Frontal cortex (tissue), 4 donors: ENCODE data around the gene SYT8. TPM values are rescaled to one million over a fixed set of nuclear protein-coding genes. Genes with fewer than 3 reads are reported as not detected.
"Not testable (repeated sequence)": the region's sequence is repeated elsewhere in the genome, so short reads cannot be mapped to it uniquely, and the experiment has no call there.

Experiments
- DNase-seq, 2 donors: peaks; one replicate each; pipeline ENCODE4 v3.0.0; 2012; ENCODE audit warnings: low spot score in 2 of 2
- FAIRE-seq: peaks from 2 replicates; lab custom pipeline; 2012; peaks lifted over from hg19 to GRCh38; lab: Jason Lieb, UNC
- total RNA-seq: library from RNA; depleted of rRNA; stranded (reverse); fragments of >200 nt; gene quantifications from one replicate; pipeline ENCODE4 v1.2.3, GENCODE V29; 2014
- donor health status: control.
- donor health status: control.
- donor health status: control.

The SYT8 gene, protein sequence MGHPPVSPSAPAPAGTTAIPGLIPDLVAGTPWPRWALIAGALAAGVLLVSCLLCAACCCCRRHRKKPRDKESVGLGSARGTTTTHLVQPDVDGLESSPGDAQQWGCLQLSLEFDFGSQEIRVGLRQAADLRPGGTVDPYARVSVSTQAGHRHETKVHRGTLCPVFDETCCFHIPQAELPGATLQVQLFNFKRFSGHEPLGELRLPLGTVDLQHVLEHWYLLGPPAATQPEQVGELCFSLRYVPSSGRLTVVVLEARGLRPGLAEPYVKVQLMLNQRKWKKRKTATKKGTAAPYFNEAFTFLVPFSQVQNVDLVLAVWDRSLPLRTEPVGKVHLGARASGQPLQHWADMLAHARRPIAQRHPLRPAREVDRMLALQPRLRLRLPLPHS
- total RNA-seq: not detected

- no peak for DNase-seq
- FAIRE-seq: no peak
Observed at GRCh38 chr11:1834779-1835670, at the start of gene SYT8. Gene SYT8 (plus strand): TSS chr11:1834990. CDS start chr11:1835106, 116 bp downstream.

- no peak for FAIRE-seq
- no peak for DNase-seq
Observed at GRCh38 chr11:1785749-1786413, 48.9 kb upstream of the SYT8 start.

DNA sequence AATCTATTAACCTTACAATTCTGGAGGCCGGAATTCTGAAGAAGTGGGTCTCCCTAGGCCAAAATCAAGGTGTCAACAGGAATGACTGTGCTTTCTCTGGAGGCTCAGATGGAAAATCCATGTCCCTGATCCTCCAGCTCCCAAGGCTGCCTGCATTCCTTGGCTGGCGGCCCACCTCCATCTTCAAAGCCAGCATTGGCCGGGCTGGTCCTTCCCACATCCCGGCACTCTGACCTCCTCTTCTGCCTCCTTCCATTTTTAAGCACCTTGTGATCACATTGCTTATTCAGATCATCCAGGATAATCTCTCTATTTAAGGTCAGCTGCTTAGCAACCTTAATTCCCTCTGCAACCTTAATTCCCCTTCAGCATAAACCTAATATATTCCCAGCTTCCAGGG, 48.3 kb upstream of the SYT8 start:
- FAIRE-seq: no peak
- DNase-seq: no peak

DNA sequence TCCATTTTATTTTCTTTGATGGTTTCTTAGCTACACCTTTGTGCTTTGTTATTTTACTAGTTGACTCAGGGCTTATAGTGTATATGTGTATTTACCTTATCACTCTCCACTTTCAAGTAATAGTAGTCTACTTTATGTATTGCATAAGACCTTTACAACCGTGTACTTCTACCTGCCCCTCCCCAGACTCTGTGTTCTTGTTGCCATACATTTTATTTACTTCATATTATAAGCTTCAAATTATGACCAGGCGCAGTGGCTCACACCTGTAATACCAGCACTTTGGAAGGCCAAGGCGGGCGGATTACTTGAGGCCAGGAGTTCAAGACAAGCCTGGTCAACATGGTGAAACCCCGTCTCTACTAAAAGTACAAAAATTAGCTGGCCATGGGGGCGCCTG, 42.9 kb upstream of the SYT8 start:
- DNase-seq (no peak), FAIRE-seq (no peak)

GRCh38 chr11:1792461-1792860, 42.3 kb upstream of the SYT8 start:
- no peak for FAIRE-seq
- DNase-seq: no peak

GRCh38 chr11:1793081-1793480, 41.7 kb upstream of the SYT8 start:
- DNase-seq (no peak), FAIRE-seq (no peak)

DNA sequence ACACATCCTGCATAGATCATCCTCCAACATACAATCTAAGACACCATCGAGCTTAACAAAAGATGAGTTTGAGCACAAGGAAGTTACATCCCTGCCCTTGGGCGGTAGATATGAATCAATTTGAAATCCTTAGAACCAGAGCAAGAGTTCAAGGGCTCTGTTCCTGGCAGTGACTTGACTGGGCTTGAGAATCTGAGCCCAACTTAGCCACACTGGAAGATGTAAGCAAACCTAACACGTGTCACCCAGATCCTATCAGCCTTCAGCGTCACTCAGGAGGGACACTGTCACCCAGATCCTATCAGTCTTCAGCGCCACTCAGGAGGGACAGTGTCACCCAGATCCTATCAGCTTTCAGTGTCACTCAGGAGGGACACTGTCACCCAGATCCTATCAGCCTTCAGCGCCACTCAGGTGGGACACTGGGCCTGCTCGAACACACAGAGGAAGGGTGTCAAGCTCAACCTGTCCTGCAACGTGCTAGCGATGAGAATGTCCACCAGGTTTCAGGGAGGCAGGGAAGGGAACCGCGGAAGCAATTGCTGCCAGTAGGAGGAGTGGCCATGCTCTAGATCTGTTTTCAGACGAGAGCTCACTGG, 38.3 kb upstream of the SYT8 start:
- no peak for DNase-seq
- no peak for FAIRE-seq

DNA sequence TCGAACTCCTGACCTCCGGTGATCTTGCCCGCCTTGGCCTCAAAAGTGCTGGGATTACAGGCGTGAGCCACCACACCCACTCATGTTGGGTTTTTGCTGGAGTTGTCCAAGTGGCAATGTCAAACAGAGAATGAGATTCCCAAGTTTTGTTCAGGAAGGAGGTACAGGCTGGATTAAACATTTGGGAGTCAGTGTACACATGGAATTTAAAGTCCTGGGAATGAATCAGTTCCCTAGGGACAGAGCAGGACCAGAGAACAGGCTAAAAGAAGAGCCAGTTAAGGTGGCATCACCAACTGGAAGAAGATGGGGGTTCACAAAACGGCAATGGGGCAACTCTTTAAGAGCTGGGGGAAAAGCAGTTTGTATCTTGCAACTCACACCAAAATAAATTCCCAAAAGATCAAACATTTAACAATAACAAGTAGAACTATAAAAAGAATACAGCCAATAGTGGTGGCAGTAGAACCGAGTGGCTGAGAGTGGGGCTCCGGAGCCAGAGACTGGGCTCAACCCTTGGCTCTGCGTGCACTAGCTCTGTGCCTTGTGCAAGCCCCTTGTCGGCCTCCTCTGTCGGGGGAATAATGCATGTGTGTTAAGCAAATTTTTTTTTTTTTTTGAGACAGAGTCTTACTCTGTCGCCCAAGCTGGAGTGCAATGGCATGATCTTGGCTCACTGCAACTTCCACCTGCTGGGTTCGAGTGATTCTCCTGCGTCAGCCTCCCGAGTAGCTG, 37.2 kb upstream of the SYT8 start:
- FAIRE-seq (no peak), DNase-seq (no peak)

DNA sequence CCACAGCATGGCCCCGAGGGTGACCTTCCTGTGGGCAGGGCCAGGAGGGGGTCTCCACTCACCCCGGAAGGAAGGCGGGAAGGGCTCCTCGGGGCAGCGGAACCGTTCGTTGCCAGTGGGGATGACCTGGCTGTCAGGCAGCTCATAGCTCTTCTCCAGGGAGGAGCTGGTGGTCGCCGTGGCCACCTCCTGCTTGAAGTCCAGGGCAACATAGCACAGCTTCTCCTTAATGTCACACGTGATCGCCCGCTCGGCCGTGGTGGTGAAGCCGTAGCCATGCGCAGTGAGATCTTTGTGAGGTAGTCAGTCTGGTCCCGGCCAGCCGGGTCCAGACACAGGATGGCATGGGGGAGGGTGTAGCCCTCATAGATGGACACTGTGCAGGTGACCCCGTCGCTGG, 31.5 kb upstream of the SYT8 start:
- FAIRE-seq (no peak), DNase-seq (no peak)

DNA sequence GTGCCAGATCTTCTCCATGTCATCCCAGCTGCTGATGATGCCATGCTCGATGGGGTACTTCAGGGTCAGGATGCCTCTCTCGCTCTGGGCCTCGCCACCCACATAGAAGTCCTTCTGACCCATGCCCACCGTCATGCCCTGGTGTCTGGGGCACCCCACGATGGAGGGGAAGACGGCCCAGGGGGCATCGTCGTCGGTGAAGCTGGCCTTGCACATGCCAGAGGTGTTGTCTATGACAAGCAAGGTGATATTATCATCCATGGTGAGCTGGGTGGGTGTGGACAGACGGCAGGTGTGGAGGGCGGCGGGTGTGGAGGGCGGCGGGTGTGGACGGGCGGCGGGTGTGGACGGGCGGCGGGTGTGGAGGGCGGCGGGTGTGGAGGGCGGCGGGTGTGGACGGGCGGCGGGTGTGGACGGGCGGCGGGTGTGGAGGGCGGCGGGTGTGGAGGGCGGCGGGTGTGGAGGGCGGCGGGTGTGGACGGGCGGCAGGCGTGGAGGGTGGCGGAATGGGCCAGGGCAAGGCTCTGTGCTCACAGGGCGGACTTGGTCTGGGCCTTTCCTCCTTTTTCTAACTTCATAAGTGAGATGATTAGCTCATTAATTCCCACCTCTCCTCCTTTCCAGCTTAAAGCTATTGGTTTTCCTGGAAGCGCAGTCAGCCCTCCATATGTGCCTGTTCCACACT, 30.8 kb upstream of the SYT8 start:
- not testable (repeated sequence) for DNase-seq, FAIRE-seq

DNA sequence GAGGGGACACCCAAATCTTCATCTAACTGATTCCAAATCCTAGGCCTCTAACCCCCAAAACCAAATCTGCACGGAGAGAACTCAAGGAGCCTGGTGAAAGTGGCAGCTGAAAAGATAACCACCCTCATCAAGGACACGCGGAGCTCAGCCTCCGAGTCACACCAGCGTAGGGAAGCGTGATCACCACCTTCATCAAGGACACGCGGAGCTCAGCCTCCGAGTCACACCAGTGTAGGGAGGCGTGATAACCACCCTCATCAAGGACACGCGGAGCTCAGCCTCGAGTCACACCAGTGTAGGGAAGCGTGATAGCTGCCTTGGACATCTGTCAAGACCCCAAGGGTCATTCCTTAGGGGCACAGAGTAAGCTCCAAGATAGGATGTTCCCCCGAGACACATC, 29.3 kb upstream of the SYT8 start:
- no peak for FAIRE-seq
- no peak for DNase-seq

DNA sequence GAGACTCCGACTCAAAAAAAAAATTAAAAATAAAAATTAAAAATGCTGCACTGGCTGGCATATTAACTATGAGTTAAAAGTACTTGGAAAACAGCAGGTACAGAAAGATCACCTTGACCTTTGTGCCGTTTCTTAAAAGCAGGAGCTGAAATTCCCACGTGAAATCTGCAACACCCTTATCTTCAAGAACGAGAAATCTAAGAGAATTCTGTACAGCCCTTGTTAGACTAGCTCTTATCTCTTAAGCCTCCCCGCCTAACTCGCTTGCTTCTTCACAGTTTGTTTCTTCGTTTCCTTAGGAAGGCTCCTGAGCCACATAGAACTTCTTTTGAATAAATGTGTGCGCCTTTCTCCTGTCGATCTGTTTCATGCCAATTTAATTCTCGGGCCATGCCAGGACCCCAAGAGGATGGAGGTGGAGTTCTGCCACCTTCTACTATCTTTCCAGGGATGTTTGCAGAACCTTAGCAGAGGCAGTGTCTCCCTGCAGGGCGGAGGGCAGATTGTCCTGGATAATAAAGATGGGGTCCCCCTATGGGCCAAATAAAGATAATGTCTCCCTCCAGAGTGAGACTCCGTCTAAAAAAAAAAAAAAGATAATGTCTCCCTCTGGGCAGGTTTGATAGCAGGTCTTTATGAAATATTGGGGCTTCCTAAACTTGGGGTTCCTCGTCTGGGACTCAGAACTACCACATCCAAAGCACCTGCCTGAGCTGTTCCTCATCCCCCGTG, 27.4 kb upstream of the SYT8 start:
- no peak for DNase-seq
- FAIRE-seq: no peak

DNA sequence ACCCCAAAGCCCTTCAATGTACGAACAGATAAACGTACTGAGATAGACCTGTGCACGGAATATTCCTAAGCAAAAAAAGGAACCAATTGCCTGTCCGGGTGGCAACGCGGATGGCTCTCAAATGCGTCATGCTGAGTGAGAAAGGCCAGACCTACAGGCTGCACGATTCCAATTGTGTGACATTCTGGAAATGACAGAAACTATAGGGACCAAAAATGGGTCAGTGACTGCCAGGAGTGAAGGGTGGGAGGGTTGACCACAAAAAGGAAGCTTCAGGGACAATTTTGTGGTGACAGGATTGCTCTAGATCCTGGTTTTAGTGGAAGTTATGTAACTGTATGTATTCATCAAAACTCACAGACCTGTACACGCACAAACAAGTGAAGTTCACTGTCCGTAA, 24.0 kb upstream of the SYT8 start:
- FAIRE-seq (no peak), DNase-seq (no peak)

DNA sequence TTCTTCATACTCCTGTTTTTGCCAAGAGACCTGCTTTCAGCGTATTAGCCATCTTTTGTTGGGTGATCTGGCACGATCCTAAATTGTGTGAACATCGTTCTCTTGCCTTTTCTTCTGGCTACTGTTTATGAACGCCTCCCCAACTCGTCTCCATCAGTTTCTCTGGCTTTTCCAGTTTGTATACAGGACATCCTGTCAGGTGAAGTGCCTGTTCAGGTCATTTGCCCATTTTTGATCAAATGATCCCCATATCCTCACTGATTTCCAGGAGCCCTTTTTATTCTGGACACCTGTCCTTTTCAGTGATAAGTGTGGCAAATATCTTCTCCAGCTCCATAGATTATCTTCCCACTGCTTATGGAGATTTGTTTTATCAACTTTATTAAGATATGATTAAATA, 22.5 kb upstream of the SYT8 start:
- DNase-seq: no peak
- no peak for FAIRE-seq

DNA sequence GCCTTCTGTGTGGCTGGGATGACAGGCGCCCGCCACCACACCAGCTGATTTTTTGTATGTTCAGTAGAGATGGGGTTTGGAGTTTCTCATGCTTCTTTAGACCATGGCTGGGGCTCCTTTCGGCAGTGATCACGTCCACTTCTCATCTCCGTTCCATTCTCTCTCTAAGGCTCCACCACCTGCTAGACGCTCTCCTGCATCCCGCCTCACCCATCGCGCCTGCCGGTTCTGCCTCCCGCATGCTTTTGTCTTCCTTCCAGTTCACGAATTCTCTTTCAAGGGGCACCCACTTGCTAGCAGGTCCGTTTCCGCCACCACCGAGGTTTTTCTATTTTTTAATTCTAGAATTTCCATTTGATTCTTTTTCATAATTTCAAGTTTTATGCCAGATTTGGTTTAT, 22.0 kb upstream of the SYT8 start:
- DNase-seq: no peak
- no peak for FAIRE-seq

- FAIRE-seq, DNase-seq: not testable (repeated sequence)
Observed at GRCh38 chr11:1813356-1813755, 21.4 kb upstream of the SYT8 start.

DNA sequence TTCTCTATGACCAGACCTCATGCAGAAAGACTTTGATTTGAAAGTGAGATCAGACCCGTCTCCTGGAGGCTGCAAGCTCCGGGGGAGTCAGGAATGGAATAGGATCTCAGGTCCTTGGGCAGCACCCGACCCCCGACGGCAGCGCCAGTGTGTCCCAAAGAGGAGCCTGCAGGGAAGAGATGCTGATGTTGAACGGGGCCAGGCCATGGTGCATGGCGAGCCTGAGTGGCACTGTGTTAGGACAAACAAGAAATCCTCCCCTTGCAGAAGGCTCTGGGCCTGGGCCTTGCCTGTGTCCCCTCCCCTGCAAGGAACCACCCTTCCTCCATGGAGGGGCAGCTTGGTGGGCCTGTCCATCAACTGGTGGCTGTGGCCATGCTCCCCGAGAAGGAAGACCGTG, 20.1 kb upstream of the SYT8 start:
- DNase-seq (no peak), FAIRE-seq (no peak)

DNA sequence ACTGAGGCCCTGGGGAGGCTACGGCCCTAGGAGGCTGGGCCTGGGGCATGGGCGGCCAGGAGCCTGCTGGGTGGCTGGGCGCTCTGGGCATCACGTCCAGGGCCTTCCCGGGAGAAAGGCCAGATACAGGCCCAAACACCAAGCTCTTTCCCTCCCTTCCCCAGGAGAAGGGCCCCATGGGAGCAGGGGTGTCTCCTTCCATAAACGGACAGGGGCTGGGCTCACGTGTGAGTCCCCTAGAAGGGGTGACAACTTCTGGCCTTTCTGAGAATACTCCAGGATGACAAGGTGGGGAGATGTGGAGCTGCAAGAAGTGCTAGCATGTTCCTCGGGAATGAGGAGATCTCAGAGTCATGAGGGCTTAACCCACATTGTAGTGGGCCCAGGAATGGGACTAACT, 19.5 kb upstream of the SYT8 start:
- DNase-seq (no peak), FAIRE-seq (no peak)
